ENCODE measurements around the gene CDHR2. TPM values are rescaled to one million over a fixed set of nuclear protein-coding genes. Genes with fewer than 3 reads are reported as not detected.

Gene CDHR2
- total and polyA plus RNA-seq, 11 donors: 0.07 to 0.67 (median 0.35) TPM; not detected in 6

DNA sequence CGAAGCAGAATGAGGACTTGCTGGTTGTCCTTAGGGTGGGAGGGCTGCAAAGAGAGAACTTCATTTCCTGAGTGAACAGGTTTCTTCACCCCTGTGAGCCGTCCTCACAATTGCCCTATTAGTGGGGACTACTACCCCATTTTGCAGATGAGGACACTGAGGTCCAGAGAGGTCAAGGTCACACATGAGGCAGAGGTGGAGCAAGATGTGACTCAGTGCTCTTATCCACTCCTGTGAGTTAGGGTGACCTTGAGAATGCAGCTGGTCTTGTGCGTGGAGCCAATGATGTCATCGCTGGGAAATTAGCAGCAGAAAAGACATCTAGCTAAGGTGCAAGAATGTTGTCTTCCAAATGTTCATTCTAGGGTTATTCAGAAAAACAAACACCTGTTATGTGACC, 33.9 kb downstream of the CDHR2 start:
- no peak for TF ChIP-seq POLR2A (IDR thresholded peaks at IDR 0.05)
- TF ChIP-seq, protein P1, sequence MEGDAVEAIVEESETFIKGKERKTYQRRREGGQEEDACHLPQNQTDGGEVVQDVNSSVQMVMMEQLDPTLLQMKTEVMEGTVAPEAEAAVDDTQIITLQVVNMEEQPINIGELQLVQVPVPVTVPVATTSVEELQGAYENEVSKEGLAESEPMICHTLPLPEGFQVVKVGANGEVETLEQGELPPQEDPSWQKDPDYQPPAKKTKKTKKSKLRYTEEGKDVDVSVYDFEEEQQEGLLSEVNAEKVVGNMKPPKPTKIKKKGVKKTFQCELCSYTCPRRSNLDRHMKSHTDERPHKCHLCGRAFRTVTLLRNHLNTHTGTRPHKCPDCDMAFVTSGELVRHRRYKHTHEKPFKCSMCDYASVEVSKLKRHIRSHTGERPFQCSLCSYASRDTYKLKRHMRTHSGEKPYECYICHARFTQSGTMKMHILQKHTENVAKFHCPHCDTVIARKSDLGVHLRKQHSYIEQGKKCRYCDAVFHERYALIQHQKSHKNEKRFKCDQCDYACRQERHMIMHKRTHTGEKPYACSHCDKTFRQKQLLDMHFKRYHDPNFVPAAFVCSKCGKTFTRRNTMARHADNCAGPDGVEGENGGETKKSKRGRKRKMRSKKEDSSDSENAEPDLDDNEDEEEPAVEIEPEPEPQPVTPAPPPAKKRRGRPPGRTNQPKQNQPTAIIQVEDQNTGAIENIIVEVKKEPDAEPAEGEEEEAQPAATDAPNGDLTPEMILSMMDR (IDR thresholded peaks at IDR 0.05): no peak
- intact Hi-C loops (cut with DNase I): no loop called here
- 71 to 80% (median 75%) methylated on average over 4 of the region's 4 CpGs for WGBS, 4 donors
- Histone ChIP-seq H3K4me1 (no peaks in the 10 kb centered on the region), H3K27ac (no peak overlapping the region), H3K27me3 (no peaks in the 10 kb centered on the region), H3K4me3 (no peak overlapping the region), H3K36me3 (no peaks in the 10 kb centered on the region), H3K9me3 (peaks cover 0 to 21% (median 9%) of the 10 kb centered on the region in 12 donors)
- DNase-seq (no peak), ATAC-seq (no peak)

DNA sequence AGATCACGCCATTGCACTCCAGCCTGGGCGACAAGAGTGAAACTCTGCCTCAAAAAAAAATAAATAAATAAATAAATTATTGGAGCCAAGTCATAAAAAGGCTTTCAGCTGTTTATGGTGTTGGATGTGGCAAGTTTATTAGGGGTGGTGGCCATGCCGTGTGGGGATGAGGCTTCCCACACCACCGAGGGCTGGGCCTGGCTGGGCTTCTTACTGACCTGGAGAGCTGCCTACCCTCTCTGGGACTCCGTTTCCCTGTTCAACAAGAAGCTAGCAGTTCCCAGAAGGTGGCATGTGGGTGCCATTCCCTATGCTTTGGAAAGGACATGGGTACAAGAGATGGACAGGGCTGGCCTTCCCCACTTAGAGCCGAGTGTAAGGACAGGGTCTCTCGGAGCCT, 38.3 kb downstream of the CDHR2 start:
- no peak overlapping the region for H3K27ac ChIP-seq
- no peaks in the 10 kb centered on the region for H3K36me3 ChIP-seq
- H3K27me3 ChIP-seq: no peaks in the 10 kb centered on the region
- intact Hi-C loops (cut with DNase I): no loop called here
- no peak for ATAC-seq
- H3K4me3 ChIP-seq: no peak overlapping the region
- TF ChIP-seq, protein P1 (IDR thresholded peaks at IDR 0.05): no peak
- no peak for TF ChIP-seq POLR2A (IDR thresholded peaks at IDR 0.05)
- no peak for DNase-seq
- WGBS, 4 donors: 87 to 88% (median 88%) methylated on average over 7 of the region's 7 CpGs
- no peaks in the 10 kb centered on the region for H3K4me1 ChIP-seq
- peaks cover 0 to 21% (median 9%) of the 10 kb centered on the region in 12 donors for H3K9me3 ChIP-seq

DNA sequence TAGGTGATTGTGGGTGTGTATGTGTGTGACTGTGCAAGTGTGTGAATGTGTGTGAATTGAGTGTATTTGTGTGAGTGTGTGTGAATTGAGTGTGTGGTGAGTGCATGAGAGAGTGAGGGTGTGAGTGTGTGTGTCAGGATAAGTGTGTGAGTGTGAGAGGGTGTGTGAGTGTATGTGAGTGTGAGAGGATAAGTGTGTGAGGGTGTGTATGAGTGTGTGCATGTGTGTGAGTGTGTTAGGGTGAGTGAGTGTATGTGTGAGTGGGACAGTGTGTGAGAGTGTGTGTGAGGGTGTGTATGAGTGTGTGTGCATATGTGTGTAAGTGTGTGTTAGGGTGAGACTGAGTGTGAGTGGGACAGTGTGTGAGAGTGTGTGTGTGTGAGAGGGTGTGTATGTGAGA, 39.2 kb downstream of the CDHR2 start:
- no peaks in the 10 kb centered on the region for H3K27me3 ChIP-seq
- DNase-seq (no peak), ATAC-seq (no peak)
- H3K4me1 ChIP-seq: no peaks in the 10 kb centered on the region
- intact Hi-C loops (cut with DNase I): no loop called here
- peaks cover 0 to 21% (median 9%) of the 10 kb centered on the region in 12 donors for H3K9me3 ChIP-seq
- H3K36me3 ChIP-seq: no peaks in the 10 kb centered on the region
- no peak overlapping the region for H3K27ac ChIP-seq
- H3K4me3 ChIP-seq: no peak overlapping the region
- TF ChIP-seq, protein P1 (IDR thresholded peaks at IDR 0.05): no peak
- no peak for TF ChIP-seq POLR2A (IDR thresholded peaks at IDR 0.05)

DNA sequence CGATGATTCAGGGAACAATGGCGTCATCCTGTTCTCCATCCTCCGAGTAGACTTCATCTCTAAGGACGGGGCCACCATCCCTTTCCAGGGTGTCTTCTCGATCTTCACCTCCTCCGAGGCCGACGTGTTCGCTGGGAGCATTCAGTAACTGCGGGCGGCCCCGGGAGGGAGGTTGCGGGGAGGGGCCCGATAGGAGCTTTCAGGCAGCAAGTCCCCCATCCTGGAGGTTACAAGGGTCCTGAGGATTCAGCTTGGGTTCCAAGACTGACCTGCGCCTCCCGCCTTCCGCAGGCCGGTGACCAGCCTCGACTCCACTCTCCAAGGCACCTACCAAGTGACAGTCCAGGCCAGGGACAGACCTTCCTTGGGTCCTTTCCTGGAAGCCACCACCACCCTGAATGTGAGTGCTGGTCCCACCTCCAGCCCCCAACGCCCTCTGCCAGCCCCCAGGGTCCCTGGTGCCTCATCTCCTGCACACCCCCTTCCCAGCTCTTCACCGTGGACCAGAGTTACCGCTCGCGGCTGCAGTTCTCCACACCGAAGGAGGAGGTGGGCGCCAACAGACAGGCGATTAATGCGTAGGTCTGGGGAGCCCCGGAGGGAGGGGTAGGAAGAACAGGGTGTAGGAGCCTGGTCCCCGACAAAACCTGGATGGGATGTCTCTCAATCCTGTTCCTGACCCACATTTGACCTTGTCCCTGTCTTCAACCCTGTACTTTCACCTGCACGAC, 40.1 kb downstream of the CDHR2 start:
- no peak for TF ChIP-seq POLR2A (IDR thresholded peaks at IDR 0.05)
- TF ChIP-seq, protein P1 (IDR thresholded peaks at IDR 0.05): no peak
- H3K36me3 ChIP-seq: no peaks in the 10 kb centered on the region
- DNase-seq (no peak), ATAC-seq (no peak)
- no peak overlapping the region for H3K4me3 ChIP-seq
- peaks cover 0 to 21% (median 9%) of the 10 kb centered on the region in 12 donors for H3K9me3 ChIP-seq
- no peak overlapping the region for H3K27ac ChIP-seq
- no peaks in the 10 kb centered on the region for H3K27me3 ChIP-seq
- no peaks in the 10 kb centered on the region for H3K4me1 ChIP-seq
- 82 to 90% (median 88%) methylated on average over 23 to 31 of the region's 31 CpGs for WGBS, 4 donors
- intact Hi-C loops (cut with DNase I): no loop called here

All from heart left ventricle (tissue), 16 donors.